BE2C (cell line): ENCODE measurements around the gene RTF1.

ENCODE experiments used
- DNase-seq: peaks from one replicate; pipeline ENCODE4 v3.0.0-alpha.2; 2020
- H3K27me3 ChIP-seq: fragments of 250-450 bp; sonication (Bioruptor Pico); 2 replicates; pipeline ENCODE4 v1.5.1; 2020; ENCODE audit warnings: mild to moderate bottlenecking
- H3K36me3 ChIP-seq: fragments of 250-450 bp; sonication (Bioruptor Pico); 2 replicates; pipeline ENCODE4 v1.5.1; 2020; ENCODE audit warnings: mild to moderate bottlenecking
- H3K4me1 ChIP-seq: fragments of 250-450 bp; sonication (Bioruptor Pico); 2 replicates; pipeline ENCODE4 v1.5.1; 2020
- H3K4me3 ChIP-seq: 2 replicates; pipeline ENCODE4 v1.5.1; 2011; ENCODE audit warnings: low read depth, low read length
- H3K9me3 ChIP-seq: fragments of 250-450 bp; sonication (Bioruptor Pico); 2 replicates; pipeline ENCODE4 v1.5.1; 2020
- CTCF ChIP-seq: IDR thresholded peaks from 2 replicates; pipeline ENCODE4 v1.5.1; 2012; ENCODE audit warnings: mild to moderate bottlenecking, low read depth, low read length

RTF1 gene

DNA sequence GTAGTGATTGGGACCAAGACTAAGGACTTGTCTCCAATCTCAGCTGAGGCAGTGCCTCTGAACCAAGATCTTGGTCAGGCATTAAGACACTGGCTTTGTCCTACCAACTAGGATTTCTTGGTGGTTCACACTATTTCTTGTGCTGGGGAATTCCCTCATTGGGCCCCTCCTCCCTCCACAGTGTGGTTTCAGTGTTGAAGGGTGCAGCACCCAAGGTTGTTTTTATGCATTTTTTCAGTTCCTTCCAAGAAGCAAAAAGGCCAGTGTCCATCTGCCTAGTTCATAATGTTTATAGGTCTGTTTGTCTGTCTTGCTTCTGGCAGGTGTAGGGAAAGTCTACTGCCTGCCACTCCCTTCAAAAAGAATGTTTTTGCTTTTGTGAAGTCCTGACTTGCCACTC lies 66.2 kb downstream of the RTF1 start:
- no peaks in the 10 kb centered on the region for H3K4me1 ChIP-seq
- no peak for TF ChIP-seq CTCF
- DNase-seq: no peak
- H3K9me3 ChIP-seq: no peaks in the 10 kb centered on the region
- H3K27me3 ChIP-seq: no peaks in the 10 kb centered on the region
- H3K4me3 ChIP-seq: no peak overlapping the region
- peaks cover 23% of the 10 kb centered on the region for H3K36me3 ChIP-seq

- Histone ChIP-seq H3K36me3 (peaks cover 23% of the 10 kb centered on the region), H3K9me3 (no peaks in the 10 kb centered on the region), H3K4me1 (no peaks in the 10 kb centered on the region), H3K27me3 (no peaks in the 10 kb centered on the region), H3K4me3 (no peak overlapping the region)
- DNase-seq: no peak
- TF ChIP-seq CTCF: no peak
Measured at GRCh38 chr15:41483519-41483918, 66.6 kb downstream of the RTF1 start.

GRCh38 chr15:41484937-41485625 lies 68.2 kb downstream of the RTF1 start:
- Histone ChIP-seq H3K4me1 (no peaks in the 10 kb centered on the region), H3K9me3 (no peaks in the 10 kb centered on the region), H3K27me3 (no peaks in the 10 kb centered on the region), H3K36me3 (peaks cover 14% of the 10 kb centered on the region), H3K4me3 (no peak overlapping the region)
- DNase-seq: no peak
- no peak for TF ChIP-seq CTCF

DNA sequence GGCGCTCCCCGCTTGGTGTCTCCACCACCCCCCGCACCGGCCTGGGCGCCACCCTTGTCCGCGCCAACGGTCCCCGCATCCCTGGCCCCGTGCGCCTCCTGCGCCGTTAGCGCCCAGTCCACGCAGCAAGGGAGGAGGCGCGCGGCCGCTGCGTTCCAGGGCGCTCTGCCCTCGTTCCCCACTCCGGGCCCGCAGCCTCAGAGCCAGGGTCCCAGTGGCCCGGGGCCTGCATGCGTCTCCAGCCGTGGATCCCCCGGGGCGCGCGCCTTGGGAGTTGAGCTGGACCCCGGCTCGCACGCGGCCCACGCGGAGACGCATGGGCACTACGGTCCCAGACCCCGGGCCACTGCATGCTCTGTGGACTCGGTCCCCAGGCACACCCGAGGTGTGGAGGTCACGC lies 69.4 kb downstream of the RTF1 start:
- Histone ChIP-seq H3K4me3 (no peak overlapping the region), H3K9me3 (no peaks in the 10 kb centered on the region), H3K4me1 (no peaks in the 10 kb centered on the region), H3K36me3 (peaks cover 5% of the 10 kb centered on the region; the same call in 1 of the 2 replicates), H3K27me3 (no peaks in the 10 kb centered on the region)
- no peak for TF ChIP-seq CTCF
- DNase-seq: no peak

GRCh38 chr15:41487381-41487780 lies 70.5 kb downstream of the RTF1 start:
- H3K9me3 ChIP-seq: no peaks in the 10 kb centered on the region
- DNase-seq: no peak
- H3K27me3 ChIP-seq: no peaks in the 10 kb centered on the region
- H3K36me3 ChIP-seq: no peaks in the 10 kb centered on the region
- H3K4me3 ChIP-seq: no peak overlapping the region
- no peak for TF ChIP-seq CTCF
- H3K4me1 ChIP-seq: peaks cover 1% of the 10 kb centered on the region; the same call in 1 of the 2 replicates

- Histone ChIP-seq H3K4me3 (no peak overlapping the region), H3K4me1 (peaks cover 5% of the 10 kb centered on the region; the same call in 1 of the 2 replicates), H3K36me3 (no peaks in the 10 kb centered on the region), H3K27me3 (no peaks in the 10 kb centered on the region), H3K9me3 (no peaks in the 10 kb centered on the region)
- no peak for DNase-seq
- no peak for TF ChIP-seq CTCF
Measured at GRCh38 chr15:41487802-41488201, 70.9 kb downstream of the RTF1 start.
